Stomach (tissue), 4 donors: ENCODE data around the gene INSRR.

Source experiments
- CTCF ChIP-seq, 7 experiments: fragments of 450-650 bp in 4 of 7; fragments of 200-600 bp in 3 of 7; sonication (generic) in 3 of 7; IDR thresholded peaks; one replicate each; pipeline ENCODE4 v1.5.1; 2016 to 2019; ENCODE audit warnings: antibody characterized with exemption in 7 of 7, control low read depth in 2 of 7, mild to moderate bottlenecking in 1 of 7
- POLR2A ChIP-seq, 4 donors: fragments of 450-650 bp; IDR thresholded peaks; one replicate each; pipeline ENCODE4 v1.6.1; 2016; ENCODE audit warnings: antibody characterized with exemption in 4 of 4, control low read depth in 2 of 4, mild to moderate bottlenecking in 1 of 4, moderate library complexity in 1 of 4

DNA sequence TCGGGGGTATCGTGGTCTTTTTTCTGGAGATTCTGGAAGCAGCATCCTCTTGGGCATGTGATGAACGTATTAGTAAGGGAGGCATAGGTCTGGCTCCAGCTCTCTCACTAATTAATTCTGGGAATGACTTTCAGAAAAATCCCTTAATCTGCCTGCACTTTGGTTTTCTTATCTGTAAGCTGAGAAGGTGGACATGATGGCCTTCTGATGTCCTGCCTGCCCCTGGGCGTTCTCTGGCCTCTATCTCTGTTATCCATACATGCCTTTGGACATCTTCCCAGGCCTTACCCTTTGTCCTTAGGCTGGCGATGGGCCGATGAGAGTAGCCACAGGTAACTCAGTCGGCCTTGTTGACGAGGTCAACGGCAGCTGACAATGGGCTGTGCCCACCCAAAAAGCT, 10.5 kb upstream of the INSRR start:
- TF ChIP-seq POLR2A (IDR thresholded peaks at IDR 0.05) (no peak), CTCF (IDR thresholded peaks at IDR 0.05) (no peak)
